SK-N-MC (cell line): ENCODE data around the gene NINL.

ENCODE experiments used
- EZH2 ChIP-seq: fragments of 200-600 bp; sonication (generic); IDR thresholded peaks from one replicate; pipeline ENCODE4 v1.6.1; 2017; ENCODE audit warnings: antibody characterized with exemption
- POLR2AphosphoS5 ChIP-seq: IDR thresholded peaks from 2 replicates; pipeline ENCODE4 v1.6.1; 2012; ENCODE audit warnings: mild to moderate bottlenecking, low read depth, low read length, borderline replicate concordance

DNA sequence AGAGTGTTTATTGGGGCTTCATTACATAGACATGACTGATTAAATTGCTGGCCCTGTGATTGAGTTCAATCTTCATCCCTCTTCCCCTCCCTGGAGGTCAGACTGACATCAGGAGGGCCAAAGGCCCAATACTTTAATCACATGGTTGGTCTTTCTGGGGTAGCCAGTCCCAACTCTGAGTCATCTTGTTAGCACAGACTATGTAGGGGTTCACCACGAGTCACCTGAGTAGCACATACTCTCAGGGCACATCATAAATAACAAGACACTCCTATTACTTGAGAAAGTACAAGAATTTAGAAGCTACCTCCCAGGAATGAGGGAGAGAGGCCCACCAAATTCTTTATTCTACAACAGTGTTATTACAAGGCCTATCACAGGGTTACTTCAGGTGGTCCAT is 166.6 kb downstream of the NINL start:
- TF ChIP-seq EZH2 = no peak
- TF ChIP-seq POLR2AphosphoS5 = no peak
